Activated CD8-positive, alpha-beta memory T cell treated with anti-CD3 and anti-CD28 coated beads, Interleukin-2, amount 10 ng/mL, durations not matched to agents 7 days and 5 days (primary cell): ENCODE measurements around the gene MAN1B1. TPM values are rescaled to one million over a fixed set of nuclear protein-coding genes. Genes with fewer than 3 reads are reported as not detected.
A peak's percentile ranks its signal among the peaks of the same experiment; 100 is the strongest.

Source experiments
- ATAC-seq: fragments of 150-1000 bp; cut with Tn5 transposase; one replicate; pipeline ENCODE4 v1.10.0; 2021; ENCODE audit warnings: moderate library complexity
- CTCF ChIA-PET: fragments of 350-600 bp; sonication (Branson Sonifier 250); formaldehyde crosslinking; loops from one replicate; lab custom pipeline; 2021; ENCODE audit warnings: antibody characterized with exemption; lab: Charles Lee
- DNase-seq: peaks from one replicate; pipeline ENCODE4 v3.0.0-alpha.2; 2020
- H3K27ac Mint-ChIP-seq: one replicate; pipeline ENCODE4 v1.8.0; 2021; ENCODE audit warnings: mild to moderate bottlenecking, mixed read lengths
- H3K27me3 Mint-ChIP-seq: one replicate; pipeline ENCODE4 v1.8.0; 2021; ENCODE audit warnings: mixed read lengths
- H3K36me3 Mint-ChIP-seq: one replicate; pipeline ENCODE4 v1.8.0; 2021; ENCODE audit warnings: mild to moderate bottlenecking, mixed read lengths
- H3K4me1 Mint-ChIP-seq: one replicate; pipeline ENCODE4 v1.8.0; 2021; ENCODE audit warnings: mixed read lengths
- H3K4me3 Mint-ChIP-seq: one replicate; pipeline ENCODE4 v1.8.0; 2021; ENCODE audit warnings: mild to moderate bottlenecking, moderate library complexity, mixed read lengths
- H3K9me3 Mint-ChIP-seq: one replicate; pipeline ENCODE4 v1.8.0; 2022; ENCODE audit warnings: low read depth, mixed read lengths
- total RNA-seq, 2 experiments: library from RNA; stranded (reverse); gene quantifications; one replicate each; pipeline ENCODE4 v1.2.3, GENCODE V29; 2021

The MAN1B1 gene
- total RNA-seq, 2 experiments from 2014 or later, result 43.8 to 60.6 TPM

- H3K4me1 Mint-ChIP-seq, result no peaks in the 10 kb centered on the region
- no peak overlapping the region for H3K4me3 Mint-ChIP-seq
- H3K36me3 Mint-ChIP-seq, result no peaks in the 10 kb centered on the region
- H3K9me3 Mint-ChIP-seq, result no peaks in the 10 kb centered on the region
- no peaks in the 10 kb centered on the region for H3K27me3 Mint-ChIP-seq
- CTCF ChIA-PET, result no interaction called here
- no peak for ATAC-seq
- no peak overlapping the region for H3K27ac Mint-ChIP-seq
- no peak for DNase-seq
Measured at GRCh38 chr9:137148661-137149060, 61.9 kb downstream of the MAN1B1 start.

- ATAC-seq (no peak), DNase-seq (no peak)
- CTCF ChIA-PET, result interaction anchor here (1.0 kb wide), 1 partner anchor 26 kb away, joined by 3 read pairs; no protein-coding TSS in a partner anchor
- Mint-ChIP-seq H3K27ac (no peak overlapping the region), H3K4me1 (no peaks in the 10 kb centered on the region), H3K27me3 (no peaks in the 10 kb centered on the region), H3K36me3 (no peaks in the 10 kb centered on the region), H3K9me3 (no peaks in the 10 kb centered on the region), H3K4me3 (no peak overlapping the region)
Measured at GRCh38 chr9:137149363-137149762, 62.6 kb downstream of the MAN1B1 start.

- no peaks in the 10 kb centered on the region for H3K4me1 Mint-ChIP-seq
- H3K36me3 Mint-ChIP-seq, result no peaks in the 10 kb centered on the region
- no peak overlapping the region for H3K27ac Mint-ChIP-seq
- H3K9me3 Mint-ChIP-seq, result no peaks in the 10 kb centered on the region
- ATAC-seq (no peak), DNase-seq (peak; percentile 64)
- peaks cover 4% of the 10 kb centered on the region for H3K27me3 Mint-ChIP-seq
- CTCF ChIA-PET, result interaction anchor here (0.8 to 1.0 kb wide), 2 partner anchors 26 to 87 kb away, joined by 3 read pairs; no protein-coding TSS in a partner anchor
- H3K4me3 Mint-ChIP-seq, result no peak overlapping the region
Measured at GRCh38 chr9:137149942-137150616, 63.3 kb downstream of the MAN1B1 start.

- Mint-ChIP-seq H3K36me3 (no peaks in the 10 kb centered on the region), H3K4me1 (no peaks in the 10 kb centered on the region), H3K4me3 (no peak overlapping the region), H3K9me3 (no peaks in the 10 kb centered on the region), H3K27ac (no peak overlapping the region), H3K27me3 (peaks cover 7% of the 10 kb centered on the region)
- ATAC-seq (peak; percentile 47), DNase-seq (peak; percentile 75)
- CTCF ChIA-PET, result interaction anchor here (0.7 to 0.8 kb wide), 3 partner anchors 24 to 86 kb away, joined by 3 read pairs; no protein-coding TSS in a partner anchor
Measured at GRCh38 chr9:137150617-137151457, 64.1 kb downstream of the MAN1B1 start.

- H3K4me3 Mint-ChIP-seq, result no peak overlapping the region
Measured at GRCh38 chr9:137152844-137153405, 66.1 kb downstream of the MAN1B1 start.

GRCh38 chr9:137156567-137157375 lies 70.0 kb downstream of the MAN1B1 start:
- peak; percentile 67 for DNase-seq
- no peaks in the 10 kb centered on the region for H3K9me3 Mint-ChIP-seq
- no peak overlapping the region for H3K27ac Mint-ChIP-seq
- CTCF ChIA-PET, result interaction anchor here (0.6 to 1.8 kb wide), 3 partner anchors 11 to 89 kb away, joined by 3 to 5 read pairs (median 5); partner anchors contain the start of gene SSNA1
- peak; percentile 70 for ATAC-seq
- no peaks in the 10 kb centered on the region for H3K36me3 Mint-ChIP-seq
- H3K27me3 Mint-ChIP-seq, result peaks cover 38% of the 10 kb centered on the region
- H3K4me1 Mint-ChIP-seq, result peaks cover 13% of the 10 kb centered on the region
- H3K4me3 Mint-ChIP-seq, result peak overlapping the region; percentile 49

More at GRCh38 chr9:137152844-137153405, 66.1 kb downstream of the MAN1B1 start:
- Mint-ChIP-seq H3K9me3 (no peaks in the 10 kb centered on the region), H3K27me3 (peaks cover 11% of the 10 kb centered on the region), H3K4me1 (peaks cover 2% of the 10 kb centered on the region), H3K36me3 (no peaks in the 10 kb centered on the region), H3K27ac (no peak overlapping the region)
- ATAC-seq (no peak), DNase-seq (no peak)
- CTCF ChIA-PET, result no interaction called here

GRCh38 chr9:137157618-137158415 lies 71.0 kb downstream of the MAN1B1 start:
- CTCF ChIA-PET, result interaction anchor here (0.6 to 1.8 kb wide), 4 partner anchors 12 to 111 kb away, joined by 3 to 5 read pairs (median 4); no protein-coding TSS in a partner anchor
- Mint-ChIP-seq H3K27ac (no peak overlapping the region), H3K27me3 (peaks cover 41% of the 10 kb centered on the region), H3K9me3 (no peaks in the 10 kb centered on the region), H3K36me3 (no peaks in the 10 kb centered on the region), H3K4me1 (peaks cover 13% of the 10 kb centered on the region), H3K4me3 (no peak overlapping the region)
- ATAC-seq, result no peak
- no peak for DNase-seq

GRCh38 chr9:137158625-137159024 lies 71.8 kb downstream of the MAN1B1 start:
- no peaks in the 10 kb centered on the region for H3K36me3 Mint-ChIP-seq
- no peaks in the 10 kb centered on the region for H3K9me3 Mint-ChIP-seq
- CTCF ChIA-PET, result interaction anchor here (1.2 to 1.8 kb wide), 2 partner anchors 18 to 112 kb away, joined by 3 to 5 read pairs; no protein-coding TSS in a partner anchor
- ATAC-seq (no peak), DNase-seq (no peak)
- H3K27me3 Mint-ChIP-seq, result peaks cover 44% of the 10 kb centered on the region
- peaks cover 13% of the 10 kb centered on the region for H3K4me1 Mint-ChIP-seq
- H3K27ac Mint-ChIP-seq, result no peak overlapping the region
- H3K4me3 Mint-ChIP-seq, result no peak overlapping the region

Other genes starting within 250 kb of the MAN1B1 start
- 1 to 10 TPM; 3.9 to 4.4 TPM for gene AJM1, start 244.5 kb upstream of the MAN1B1 start, total RNA-seq
- 100 to 1,000 TPM in 1 of 2 experiments, 10 to 100 TPM in 1; 96.8 to 116 TPM for gene PHPT1, start 237.6 kb upstream of the MAN1B1 start, total RNA-seq
- 10 to 100 TPM; 13.4 to 15.5 TPM for gene MAMDC4, start 234.6 kb upstream of the MAN1B1 start, total RNA-seq
- 100 to 1,000 TPM; 283 to 360 TPM for gene EDF1, start 220.7 kb upstream of the MAN1B1 start, total RNA-seq
- 10 to 100 TPM; 58.4 to 67.6 TPM for gene TRAF2, start 200.5 kb upstream of the MAN1B1 start, total RNA-seq
- gene FBXW5, start 142.2 kb upstream of the MAN1B1 start, total RNA-seq, result 100 to 1,000 TPM; 106 to 107 TPM
- gene C8G, start 141.7 kb upstream of the MAN1B1 start, total RNA-seq, result 1 to 10 TPM in 1 of 2 experiments, not detected in 1; 1.7 TPM
- 1 to 10 TPM in 1 of 2 experiments, under 1 TPM in 1; 0.68 to 1.2 TPM for gene LCN12, start 134.7 kb upstream of the MAN1B1 start, total RNA-seq
- 1 to 10 TPM; 1.2 to 3.2 TPM for gene PTGDS, start 109.5 kb upstream of the MAN1B1 start, total RNA-seq
- gene LCNL1, start 104.0 kb upstream of the MAN1B1 start, total RNA-seq, result under 1 TPM in 1 of 2 experiments, not detected in 1; 0.09 TPM
- 10 to 100 TPM; 68.6 to 94.8 TPM for gene PAXX, start 94.6 kb upstream of the MAN1B1 start, total RNA-seq
- gene CLIC3, start 90.4 kb upstream of the MAN1B1 start, total RNA-seq, result 1 to 10 TPM; 3.8 to 7.8 TPM
- 10 to 100 TPM; 30.0 to 73.6 TPM for gene ABCA2, start 58.7 kb upstream of the MAN1B1 start, total RNA-seq
- gene FUT7, start 54.9 kb upstream of the MAN1B1 start, total RNA-seq, result 1 to 10 TPM in 1 of 2 experiments, under 1 TPM in 1; 0.68 to 2.8 TPM
- 10 to 100 TPM; 30.4 to 55.6 TPM for gene NPDC1, start 40.8 kb upstream of the MAN1B1 start, total RNA-seq
- gene ENTPD2, start 32.9 kb upstream of the MAN1B1 start, total RNA-seq, result not detected
- gene SAPCD2, start 16.4 kb upstream of the MAN1B1 start, total RNA-seq, result 10 to 100 TPM; 31.9 to 40.1 TPM
- gene UAP1L1, start 9.5 kb upstream of the MAN1B1 start, total RNA-seq, result 10 to 100 TPM; 32.6 to 35.3 TPM
- 100 to 1,000 TPM; 271 to 321 TPM for gene DPP7, start 27.7 kb downstream of the MAN1B1 start, total RNA-seq
- not detected for gene GRIN1, start 52.2 kb downstream of the MAN1B1 start, total RNA-seq
- under 1 TPM in 1 of 2 experiments, not detected in 1; 0.30 TPM for gene LRRC26, start 83.1 kb downstream of the MAN1B1 start, total RNA-seq
- gene TMEM210, start 85.1 kb downstream of the MAN1B1 start, total RNA-seq, result not detected
- gene ANAPC2, start 101.6 kb downstream of the MAN1B1 start, total RNA-seq, result 10 to 100 TPM; 59.8 to 69.7 TPM
- gene SSNA1, start 101.7 kb downstream of the MAN1B1 start, total RNA-seq, result 10 to 100 TPM; 80.2 to 91.3 TPM
- 10 to 100 TPM; 11.1 to 13.3 TPM for gene TPRN, start 113.8 kb downstream of the MAN1B1 start, total RNA-seq
- gene TMEM203, start 118.7 kb downstream of the MAN1B1 start, total RNA-seq, result 10 to 100 TPM; 32.2 to 36.9 TPM
- gene NDOR1, start 118.7 kb downstream of the MAN1B1 start, total RNA-seq, result 10 to 100 TPM; 50.1 to 50.6 TPM
- gene RNF208, start 135.3 kb downstream of the MAN1B1 start, total RNA-seq, result 1 to 10 TPM; 2.9 to 3.0 TPM
- under 1 TPM; 0.53 to 0.89 TPM for gene CYSRT1, start 138.2 kb downstream of the MAN1B1 start, total RNA-seq
- gene RNF224, start 140.5 kb downstream of the MAN1B1 start, total RNA-seq, result not detected
- gene SLC34A3, start 143.9 kb downstream of the MAN1B1 start, total RNA-seq, result not detected
- gene TUBB4B, start 154.3 kb downstream of the MAN1B1 start, total RNA-seq, result 100 to 1,000 TPM; 353 to 375 TPM
- gene STPG3, start 164.3 kb downstream of the MAN1B1 start, total RNA-seq, result not detected
- gene NELFB, start 168.3 kb downstream of the MAN1B1 start, total RNA-seq, result 10 to 100 TPM; 70.8 to 75.3 TPM
- 10 to 100 TPM; 10.9 to 13.3 TPM for gene TOR4A, start 190.7 kb downstream of the MAN1B1 start, total RNA-seq
- gene NRARP, start 215.3 kb downstream of the MAN1B1 start, total RNA-seq, result 1 to 10 TPM; 1.6 to 4.5 TPM